Astrocyte (in vitro differentiated cells and primary cell): ENCODE results near the gene NOPCHAP1. TPM values are rescaled to one million over a fixed set of nuclear protein-coding genes. Genes with fewer than 3 reads are reported as not detected.

Experiments used
- DNase-seq: peaks from one replicate; pipeline ENCODE4 v3.0.0-alpha.2; 2010; ENCODE audit warnings: low read depth
- FAIRE-seq: peaks from 2 replicates; lab custom pipeline; 2011; peaks lifted over from hg19 to GRCh38; lab: Jason Lieb, UNC
- H2AFZ ChIP-seq: 2 replicates; pipeline ENCODE4 v1.6.0; 2012; ENCODE audit warnings: low read depth, low read length, inconsistent platforms
- H3K27ac ChIP-seq: 2 replicates; pipeline ENCODE4 v1.5.1; 2011; ENCODE audit warnings: low read depth, low read length, inconsistent platforms
- H3K27me3 ChIP-seq: 2 replicates; pipeline ENCODE4 v1.6.0; 2011; ENCODE audit warnings: low read length, inconsistent platforms; ENCODE audit not compliant: insufficient read depth
- H3K36me3 ChIP-seq: 2 replicates; pipeline ENCODE4 v1.5.1; 2011; ENCODE audit warnings: low read length, inconsistent platforms; ENCODE audit not compliant: insufficient read depth
- H3K4me1 ChIP-seq: 2 replicates; pipeline ENCODE4 v1.5.1; 2011; ENCODE audit warnings: low read length, inconsistent platforms; ENCODE audit not compliant: insufficient read depth
- H3K4me2 ChIP-seq: 2 replicates; pipeline ENCODE4 v1.6.0; 2012; ENCODE audit warnings: low read length, inconsistent platforms
- H3K4me3 ChIP-seq: 2 replicates; pipeline ENCODE4 v1.5.1; 2011; ENCODE audit warnings: low read depth, mild to moderate bottlenecking, low read length, inconsistent platforms; ENCODE audit not compliant: insufficient read depth
- H3K79me2 ChIP-seq: 2 replicates; pipeline ENCODE4 v1.6.0; 2012; ENCODE audit warnings: mild to moderate bottlenecking, low read length, inconsistent platforms; ENCODE audit not compliant: insufficient read depth
- H3K9ac ChIP-seq: 2 replicates; pipeline ENCODE4 v1.6.0; 2012; ENCODE audit warnings: mild to moderate bottlenecking, low read length, inconsistent platforms
- H3K9me3 ChIP-seq: 2 replicates; pipeline ENCODE4 v1.5.1; 2012; ENCODE audit warnings: low read depth, mild to moderate bottlenecking, low read length, inconsistent platforms; ENCODE audit not compliant: insufficient read depth
- H4K20me1 ChIP-seq: 2 replicates; pipeline ENCODE4 v1.6.0; 2012; ENCODE audit warnings: low read length, inconsistent platforms; ENCODE audit not compliant: insufficient read depth
- H3K27ac Mint-ChIP-seq: one replicate; pipeline ENCODE4 v1.8.0; 2021; ENCODE audit warnings: mild to moderate bottlenecking, mixed read lengths; ENCODE audit not compliant: unreplicated experiment
- H3K27me3 Mint-ChIP-seq: one replicate; pipeline ENCODE4 v1.8.0; 2021; ENCODE audit warnings: low read depth, mixed read lengths; ENCODE audit not compliant: unreplicated experiment
- H3K36me3 Mint-ChIP-seq: one replicate; pipeline ENCODE4 v1.8.0; 2021; ENCODE audit warnings: low read depth, mixed read lengths; ENCODE audit not compliant: unreplicated experiment
- H3K4me1 Mint-ChIP-seq: one replicate; pipeline ENCODE4 v1.8.0; 2021; ENCODE audit warnings: low read depth, mixed read lengths; ENCODE audit not compliant: unreplicated experiment
- H3K4me3 Mint-ChIP-seq: one replicate; pipeline ENCODE4 v1.8.0; 2021; ENCODE audit warnings: mild to moderate bottlenecking, moderate library complexity, mixed read lengths; ENCODE audit not compliant: unreplicated experiment
- H3K9me3 Mint-ChIP-seq: one replicate; pipeline ENCODE4 v1.8.0; 2021; ENCODE audit warnings: mild to moderate bottlenecking, mixed read lengths; ENCODE audit not compliant: unreplicated experiment
- EZH2 ChIP-seq: IDR thresholded peaks from 2 replicates; pipeline ENCODE4 v1.6.1; 2012; ENCODE audit warnings: mild to moderate bottlenecking, low read length, inconsistent platforms; ENCODE audit not compliant: insufficient read depth
- total RNA-seq: library from RNA; stranded (reverse); gene quantifications from 2 replicates; pipeline ENCODE4 v1.2.1, GENCODE V29; 2021
- TF ChIP-seq, protein P1 (sequence below): IDR thresholded peaks from 2 replicates; pipeline ENCODE4 v1.5.1; 2011; ENCODE audit warnings: low read depth, mild to moderate bottlenecking, inconsistent platforms, low read length, moderate library complexity; ENCODE audit not compliant: insufficient read depth

NOPCHAP1 gene
- total RNA-seq, 1 donor from 2014 or later = 26.8 TPM

DNA sequence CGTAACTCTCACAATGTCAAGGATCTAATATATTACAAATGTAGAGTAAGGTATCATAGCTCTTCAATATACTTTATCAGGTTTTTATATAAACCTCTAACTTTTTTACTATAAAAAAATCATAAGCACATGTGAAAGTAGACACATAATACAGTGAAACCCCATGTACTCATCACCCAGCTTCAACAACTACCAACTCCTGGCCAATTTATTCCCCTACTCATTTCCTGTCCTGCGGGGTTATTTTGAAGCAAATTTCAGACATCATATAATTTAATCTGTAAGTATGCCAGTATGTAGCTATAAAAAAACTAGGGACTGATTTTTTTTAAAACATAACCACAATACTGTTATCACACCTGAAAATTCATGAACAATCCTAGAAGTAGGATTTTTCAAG lies 47.7 kb downstream of the NOPCHAP1 start:
- H3K4me2 ChIP-seq = no peak overlapping the region
- no peak for FAIRE-seq
- TF ChIP-seq EZH2 = no peak
- TF ChIP-seq, protein P1, sequence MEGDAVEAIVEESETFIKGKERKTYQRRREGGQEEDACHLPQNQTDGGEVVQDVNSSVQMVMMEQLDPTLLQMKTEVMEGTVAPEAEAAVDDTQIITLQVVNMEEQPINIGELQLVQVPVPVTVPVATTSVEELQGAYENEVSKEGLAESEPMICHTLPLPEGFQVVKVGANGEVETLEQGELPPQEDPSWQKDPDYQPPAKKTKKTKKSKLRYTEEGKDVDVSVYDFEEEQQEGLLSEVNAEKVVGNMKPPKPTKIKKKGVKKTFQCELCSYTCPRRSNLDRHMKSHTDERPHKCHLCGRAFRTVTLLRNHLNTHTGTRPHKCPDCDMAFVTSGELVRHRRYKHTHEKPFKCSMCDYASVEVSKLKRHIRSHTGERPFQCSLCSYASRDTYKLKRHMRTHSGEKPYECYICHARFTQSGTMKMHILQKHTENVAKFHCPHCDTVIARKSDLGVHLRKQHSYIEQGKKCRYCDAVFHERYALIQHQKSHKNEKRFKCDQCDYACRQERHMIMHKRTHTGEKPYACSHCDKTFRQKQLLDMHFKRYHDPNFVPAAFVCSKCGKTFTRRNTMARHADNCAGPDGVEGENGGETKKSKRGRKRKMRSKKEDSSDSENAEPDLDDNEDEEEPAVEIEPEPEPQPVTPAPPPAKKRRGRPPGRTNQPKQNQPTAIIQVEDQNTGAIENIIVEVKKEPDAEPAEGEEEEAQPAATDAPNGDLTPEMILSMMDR = no peak

More for the DNA sequence above, 47.7 kb downstream of the NOPCHAP1 start:
- no peaks in the 10 kb centered on the region for H3K27me3 ChIP-seq
- H4K20me1 ChIP-seq = no peaks in the 10 kb centered on the region
- peaks cover 24% of the 10 kb centered on the region for H3K36me3 ChIP-seq
- Mint-ChIP-seq H3K27ac (no peak overlapping the region), H3K27me3 (no peaks in the 10 kb centered on the region), H3K9me3 (no peaks in the 10 kb centered on the region), H3K4me1 (peaks cover 5% of the 10 kb centered on the region), H3K36me3 (peaks cover 46% of the 10 kb centered on the region), H3K4me3 (no peak overlapping the region)
- H3K4me3 ChIP-seq = no peak overlapping the region
- H3K9ac ChIP-seq = no peak overlapping the region
- DNase-seq = no peak
- no peaks in the 10 kb centered on the region for H3K79me2 ChIP-seq
- no peaks in the 10 kb centered on the region for H3K4me1 ChIP-seq
- H3K9me3 ChIP-seq = no peaks in the 10 kb centered on the region
- H3K27ac ChIP-seq = no peak overlapping the region
- H2AFZ ChIP-seq = no peak overlapping the region

Other genes with a start within 250 kb of the NOPCHAP1 start
- gene SLC41A2, start 28.0 kb upstream of the NOPCHAP1 start, total RNA-seq = 34.8 and 35.6 TPM in 2 replicates
- 69.2 and 91.6 TPM in 2 replicates for gene ALDH1L2, start 98.1 kb downstream of the NOPCHAP1 start, total RNA-seq
- gene WASHC4, start 121.4 kb downstream of the NOPCHAP1 start, total RNA-seq = 47.3 and 51.1 TPM in 2 replicates
- 16.6 and 17.7 TPM in 2 replicates for gene APPL2, start 249.9 kb downstream of the NOPCHAP1 start, total RNA-seq